NCI-H2029 treated with DMSO at 0.1 percent for 48 hours (cell line): Measurements from ENCODE around the gene TPCN1.

Experiments used
- DNase-seq: peaks from one replicate; lab custom pipeline; 2025; lab: John Stamatoyannopoulos, UW

Gene TPCN1

DNA sequence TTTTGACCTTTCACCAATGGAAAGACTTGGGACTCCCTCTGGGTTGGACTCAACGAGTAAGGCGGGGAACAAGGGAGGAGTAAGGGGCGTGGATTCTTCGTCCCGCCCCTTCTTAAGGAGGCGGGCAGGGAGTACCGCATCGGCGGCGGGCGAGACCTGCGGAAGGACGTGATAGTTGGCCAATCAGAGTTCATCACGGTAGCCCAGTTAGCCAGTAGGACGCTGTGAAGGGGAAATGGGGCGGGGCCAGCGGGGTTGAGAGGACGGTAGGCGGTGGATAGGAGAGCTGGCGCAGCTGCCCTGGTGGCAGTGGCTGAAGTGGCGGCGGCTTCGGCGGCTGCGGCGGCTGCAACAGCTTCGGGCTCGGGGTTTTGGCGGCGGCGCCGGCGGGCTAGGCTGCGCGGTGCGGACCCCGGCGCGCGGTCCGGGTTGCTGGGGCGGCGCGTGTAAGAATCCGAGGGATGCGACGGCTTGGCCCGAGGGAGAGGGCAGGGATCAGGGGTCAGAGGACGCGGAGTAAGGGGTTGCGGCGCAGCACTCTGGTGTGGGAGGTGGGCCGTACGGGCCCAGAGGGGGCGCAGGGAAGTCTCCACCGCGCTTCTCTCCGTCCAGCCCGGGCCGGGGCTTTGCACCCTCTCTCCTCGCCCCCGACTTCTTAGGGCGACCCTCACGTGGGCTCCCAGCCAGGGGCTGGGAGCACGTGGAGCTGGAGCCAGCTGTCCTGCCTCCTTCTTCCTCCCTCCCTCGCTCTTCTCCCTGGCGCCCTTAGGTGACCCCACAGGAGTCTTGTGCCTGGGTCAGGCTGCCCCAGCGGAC, at the start of gene TPCN1:
TPCN1 (plus strand) TSS at position 284 of the 816 bp plus-strand sequence. CDS start 5,389 bp downstream, outside the sequence.
- peak; percentile 100 for DNase-seq

GRCh38 chr12:113171543-113171942, 49.7 kb upstream of the TPCN1 start:
- no peak for DNase-seq

DNA sequence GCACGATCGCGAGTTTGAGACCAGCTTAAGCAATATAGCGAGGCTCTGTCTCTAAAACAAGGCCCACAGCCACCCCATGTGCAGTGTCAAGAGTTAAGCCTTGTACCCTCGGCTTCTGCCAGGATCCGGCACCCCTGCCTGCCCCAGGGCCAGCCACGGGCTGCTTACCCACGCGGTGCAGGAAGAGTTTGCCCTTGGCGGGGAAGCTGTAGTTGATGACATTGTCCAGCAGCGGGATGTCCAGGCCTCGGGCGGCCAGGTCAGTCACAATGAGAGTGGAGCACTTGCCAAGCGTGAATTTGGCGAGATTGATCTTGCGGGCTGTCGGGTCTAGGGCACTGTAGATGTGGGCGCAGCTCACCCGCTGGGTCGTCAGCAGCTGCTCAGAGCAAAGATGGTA, 49.1 kb upstream of the TPCN1 start:
- DNase-seq, result no peak

DNA sequence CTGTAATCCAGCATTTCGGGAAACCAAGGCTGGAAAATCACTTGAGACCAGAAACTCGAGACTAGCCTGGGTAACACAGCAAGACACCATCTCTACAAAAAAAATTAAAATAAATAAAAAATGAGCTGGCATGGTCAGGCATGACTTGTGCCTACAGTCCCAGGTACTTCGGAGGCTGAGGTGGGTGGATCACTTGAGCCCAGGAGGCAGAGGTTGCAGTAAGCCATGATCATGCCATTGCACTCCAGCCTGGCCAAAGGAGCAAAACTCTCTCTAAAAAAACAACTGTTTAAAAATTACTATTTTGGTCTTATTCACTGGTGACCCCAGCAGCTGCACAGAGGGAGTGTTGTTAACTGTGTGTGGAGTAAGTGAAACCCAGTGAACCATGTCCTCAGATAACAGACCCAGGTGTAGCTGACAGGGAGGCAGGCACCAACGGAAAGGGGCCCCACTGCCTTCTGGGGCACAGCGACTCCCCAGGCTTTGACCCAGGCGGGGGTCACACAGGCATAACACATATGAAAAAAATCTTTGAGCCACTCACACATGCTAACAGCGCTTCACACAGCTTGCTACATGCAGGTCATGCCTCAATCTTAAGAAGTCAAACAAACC, 48.1 kb upstream of the TPCN1 start:
- no peak for DNase-seq

- no peak for DNase-seq
These were observed 46.5 kb upstream of the TPCN1 start for GRCh38 chr12:113174461-113175384.

DNA sequence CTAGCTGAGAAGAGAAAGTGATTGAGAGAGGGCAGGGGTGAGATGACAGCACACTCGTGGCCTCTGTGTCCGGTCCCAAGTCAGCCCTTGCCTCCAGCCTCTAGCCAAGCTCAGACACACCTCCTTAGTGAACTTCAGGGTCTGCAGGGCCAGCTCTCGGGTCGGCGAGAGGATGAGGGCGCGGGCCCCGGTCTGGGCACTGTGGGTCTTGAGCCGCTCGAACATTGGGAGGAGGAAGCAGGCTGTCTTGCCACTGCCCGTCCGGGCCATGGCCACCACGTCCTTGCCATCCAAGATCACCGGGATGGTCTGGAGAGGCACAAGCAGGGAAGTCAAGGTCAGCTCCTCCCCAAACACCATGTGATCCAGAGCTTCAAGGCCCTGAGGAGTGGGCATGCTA, 42.2 kb upstream of the TPCN1 start:
- DNase-seq, result no peak

DNA sequence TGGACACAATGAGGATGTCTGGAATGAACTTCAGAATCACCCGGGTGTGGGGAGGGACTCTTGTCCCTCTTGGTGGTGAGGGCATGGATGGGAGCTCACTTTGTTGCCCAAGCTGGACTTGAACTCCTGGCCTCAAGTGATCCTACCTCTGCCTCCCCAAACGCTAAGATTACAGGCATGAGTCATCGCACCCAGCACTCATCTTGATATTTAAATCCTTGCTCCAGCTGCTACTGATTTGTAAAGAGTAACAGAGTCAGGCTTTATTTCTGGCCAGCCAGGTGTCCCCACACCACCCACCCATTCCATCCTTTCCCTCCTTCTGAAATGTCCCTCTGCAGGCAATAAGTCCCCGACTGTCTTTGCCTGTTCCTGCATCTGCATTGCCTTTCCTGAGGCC, 40.9 kb upstream of the TPCN1 start:
- no peak for DNase-seq

DNA sequence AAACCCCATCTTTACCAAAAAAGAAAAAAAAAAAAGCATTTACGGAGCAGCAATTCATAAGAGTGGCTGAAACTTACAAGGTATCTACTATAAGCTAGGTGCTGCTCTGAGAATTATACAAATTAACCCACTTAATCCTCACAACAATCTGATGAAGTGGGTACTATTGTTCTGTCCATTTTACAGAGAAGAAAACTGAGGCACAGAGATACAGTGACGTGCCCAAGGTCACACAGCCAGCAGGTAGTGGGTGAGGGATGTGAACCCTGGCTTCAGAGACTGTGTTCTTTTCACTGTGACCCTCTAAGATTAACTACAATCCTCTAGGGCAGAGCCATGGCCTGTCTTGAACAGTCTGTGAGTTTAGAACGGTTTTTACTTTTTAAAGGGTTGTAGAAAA, 39.3 kb upstream of the TPCN1 start:
- no peak for DNase-seq

GRCh38 chr12:113183030-113183589, 38.2 kb upstream of the TPCN1 start:
- DNase-seq, result no peak

GRCh38 chr12:113184098-113184899, 37.0 kb upstream of the TPCN1 start:
- DNase-seq, result no peak

- peak; percentile 67 for DNase-seq
These were observed 36.4 kb upstream of the TPCN1 start for GRCh38 chr12:113184900-113185179.

- no peak for DNase-seq
These were observed 35.9 kb upstream of the TPCN1 start, which contains the start of the genes DDX54 and RITA1 for GRCh38 chr12:113185180-113186032. Gene DDX54 (minus strand): TSS chr12:113185478. CDS start chr12:113185451, 27 bp downstream. Gene RITA1 (plus strand): TSS chr12:113185721. CDS start chr12:113186747, 1,026 bp downstream.

DNA sequence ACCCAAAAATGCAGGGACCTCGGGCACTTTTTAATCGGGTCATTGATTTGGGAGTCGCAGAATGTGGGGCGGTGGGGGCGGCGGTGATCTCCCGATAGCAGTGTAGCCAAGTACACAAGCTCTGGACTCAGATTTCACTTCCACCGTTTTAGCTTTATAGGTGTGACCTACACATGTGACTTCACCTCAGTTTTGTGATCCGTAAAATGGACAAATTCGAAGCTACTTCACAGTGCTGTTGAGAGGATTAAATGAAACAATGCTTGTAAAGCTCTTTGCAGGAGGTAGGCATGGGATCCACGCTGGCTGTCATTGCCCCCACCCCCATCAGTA, 35.3 kb upstream of the TPCN1 start:
- no peak for DNase-seq

- DNase-seq, result no peak
These were observed 34.5 kb upstream of the TPCN1 start for GRCh38 chr12:113186666-113187325.

- DNase-seq, result no peak
These were observed 31.9 kb upstream of the TPCN1 start for GRCh38 chr12:113189361-113189760.

DNA sequence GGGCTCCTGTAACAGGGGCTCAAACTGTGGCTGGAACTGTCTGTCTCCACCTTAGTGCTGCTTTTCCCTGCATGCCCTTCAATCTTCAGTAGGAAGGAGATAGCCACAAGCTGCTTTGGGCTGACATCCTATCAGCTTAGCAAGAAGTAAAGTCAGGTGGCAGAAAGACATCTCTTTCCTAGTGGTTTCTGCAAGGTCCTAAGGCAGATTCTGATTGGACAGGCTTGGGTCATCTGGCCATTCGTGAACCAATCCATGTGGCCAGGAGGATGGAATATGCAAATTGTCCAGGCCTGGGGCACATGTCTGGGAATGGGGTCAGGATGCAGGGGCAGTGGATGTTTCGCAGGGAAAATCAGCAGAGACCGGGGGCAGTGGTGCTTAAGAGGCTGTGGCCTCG, 30.5 kb upstream of the TPCN1 start:
- no peak for DNase-seq

- DNase-seq, result no peak
These were observed 30.0 kb upstream of the TPCN1 start for GRCh38 chr12:113191227-113191626.

DNA sequence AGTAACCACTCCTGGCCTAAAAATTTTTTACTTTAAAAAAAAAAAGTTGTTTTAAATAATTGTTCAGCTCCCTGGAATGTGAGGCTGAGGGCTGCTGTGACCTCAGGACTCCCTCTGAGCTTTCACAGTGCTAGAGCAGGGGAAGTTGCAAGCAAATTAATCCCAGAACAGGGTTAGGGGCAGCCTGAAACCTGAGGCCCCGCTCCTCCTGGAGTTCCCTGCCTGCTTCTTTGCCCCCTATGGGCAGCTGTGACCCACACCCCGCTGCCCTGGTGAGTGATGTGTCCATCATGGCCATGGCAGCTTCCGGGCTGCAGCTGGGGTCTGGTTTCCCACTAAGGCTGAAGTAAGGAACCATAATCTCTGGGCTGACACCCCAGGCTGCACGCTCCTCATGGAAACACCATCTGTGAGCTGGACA, 26.3 kb upstream of the TPCN1 start:
- DNase-seq, result no peak

GRCh38 chr12:113195598-113195997, 25.7 kb upstream of the TPCN1 start:
- no peak for DNase-seq

GRCh38 chr12:113196582-113196981, 24.7 kb upstream of the TPCN1 start:
- no peak for DNase-seq
